Inferior parietal cortex (tissue), 1 donor: Measurements from ENCODE around the gene RXRB.
"Not testable (repeated sequence)": the region's sequence is repeated elsewhere in the genome, so short reads cannot be mapped to it uniquely, and the experiment has no call there.

Source experiments
- DNase-seq: peaks from one replicate; pipeline ENCODE4 v3.0.0-alpha.2; 2016; ENCODE audit errors: extremely low spot score

RXRB gene

GRCh38 chr6:33163540-33163939, 36.9 kb downstream of the RXRB start:
- no peak for DNase-seq

DNA sequence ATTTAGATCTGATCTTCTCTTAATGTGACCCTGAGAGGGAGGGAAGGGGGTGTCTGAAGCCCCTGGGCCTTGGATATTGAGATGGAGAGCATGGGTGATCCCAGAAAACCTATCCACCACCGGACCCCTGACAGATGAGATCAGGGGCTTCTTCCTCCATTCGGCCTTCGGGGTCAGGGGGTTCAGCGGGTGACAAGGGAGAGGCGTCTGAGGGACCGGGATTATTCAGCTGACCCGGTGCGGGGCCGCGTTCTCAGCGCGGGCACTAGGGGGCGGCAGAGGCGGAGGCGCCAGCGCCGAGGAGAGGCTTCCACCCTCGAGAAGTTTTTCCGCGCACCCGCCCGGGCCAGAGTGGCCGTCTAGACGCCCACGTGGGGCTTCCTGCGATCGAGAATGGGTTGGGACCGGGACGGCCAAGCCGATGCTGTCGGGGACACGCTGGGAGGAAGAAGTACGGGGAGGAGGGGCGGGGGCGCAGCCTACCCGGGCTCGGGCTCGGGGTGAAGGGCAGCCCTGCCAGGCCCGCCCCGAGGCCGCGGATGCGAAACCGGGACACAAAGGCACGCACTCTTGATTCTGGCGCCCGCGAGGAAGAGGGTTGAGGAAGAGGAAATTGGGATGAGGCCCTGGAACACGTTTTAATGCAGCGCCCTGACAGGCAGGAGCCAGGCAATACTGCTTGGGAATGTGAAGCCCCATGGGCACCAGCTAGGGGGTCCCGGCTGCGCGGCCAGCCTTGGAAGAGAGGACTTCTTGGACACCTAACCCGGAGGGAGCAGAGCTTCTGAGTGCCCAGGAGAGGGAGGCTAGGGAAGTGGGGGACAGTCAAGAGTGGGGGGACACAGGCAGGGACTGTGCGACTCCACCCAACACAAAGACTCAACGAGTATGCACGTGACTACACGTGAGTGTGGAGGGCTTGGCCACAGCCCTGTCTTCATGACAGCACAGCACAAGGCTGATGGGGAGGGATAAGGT, 38.8 kb downstream of the RXRB start:
- DNase-seq, result peak; percentile 69

- DNase-seq, result no peak
Observed at GRCh38 chr6:33160728-33161344, 39.6 kb downstream of the RXRB start.

GRCh38 chr6:33160096-33160495, 40.4 kb downstream of the RXRB start:
- no peak for DNase-seq

DNA sequence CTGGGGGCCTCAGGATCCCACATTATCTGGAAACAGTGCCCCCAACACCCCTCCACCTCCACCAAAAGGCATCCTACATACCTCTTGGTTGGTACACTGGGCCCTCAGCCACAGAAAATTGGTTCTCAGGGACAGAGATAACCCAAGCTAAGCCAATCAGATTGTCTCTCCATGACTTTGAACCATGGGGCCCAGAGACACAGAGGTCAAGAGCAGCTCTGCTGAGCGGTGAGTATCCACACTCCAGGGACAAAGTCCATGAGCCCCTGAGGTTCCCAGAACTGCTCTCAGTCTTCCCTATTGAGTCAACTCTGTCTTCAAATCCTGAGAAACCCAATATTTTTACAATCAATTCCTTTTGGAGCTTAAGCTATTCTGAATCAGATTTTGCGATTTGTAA, 43.5 kb downstream of the RXRB start:
- no peak for DNase-seq

GRCh38 chr6:33156561-33156960, 43.9 kb downstream of the RXRB start:
- no peak for DNase-seq

- no peak for DNase-seq
Observed at GRCh38 chr6:33154349-33154748, 46.1 kb downstream of the RXRB start.

- no peak for DNase-seq
Observed at GRCh38 chr6:33151050-33151449, 49.4 kb downstream of the RXRB start.

GRCh38 chr6:33150560-33150959, 49.9 kb downstream of the RXRB start:
- DNase-seq, result not testable (repeated sequence)

DNA sequence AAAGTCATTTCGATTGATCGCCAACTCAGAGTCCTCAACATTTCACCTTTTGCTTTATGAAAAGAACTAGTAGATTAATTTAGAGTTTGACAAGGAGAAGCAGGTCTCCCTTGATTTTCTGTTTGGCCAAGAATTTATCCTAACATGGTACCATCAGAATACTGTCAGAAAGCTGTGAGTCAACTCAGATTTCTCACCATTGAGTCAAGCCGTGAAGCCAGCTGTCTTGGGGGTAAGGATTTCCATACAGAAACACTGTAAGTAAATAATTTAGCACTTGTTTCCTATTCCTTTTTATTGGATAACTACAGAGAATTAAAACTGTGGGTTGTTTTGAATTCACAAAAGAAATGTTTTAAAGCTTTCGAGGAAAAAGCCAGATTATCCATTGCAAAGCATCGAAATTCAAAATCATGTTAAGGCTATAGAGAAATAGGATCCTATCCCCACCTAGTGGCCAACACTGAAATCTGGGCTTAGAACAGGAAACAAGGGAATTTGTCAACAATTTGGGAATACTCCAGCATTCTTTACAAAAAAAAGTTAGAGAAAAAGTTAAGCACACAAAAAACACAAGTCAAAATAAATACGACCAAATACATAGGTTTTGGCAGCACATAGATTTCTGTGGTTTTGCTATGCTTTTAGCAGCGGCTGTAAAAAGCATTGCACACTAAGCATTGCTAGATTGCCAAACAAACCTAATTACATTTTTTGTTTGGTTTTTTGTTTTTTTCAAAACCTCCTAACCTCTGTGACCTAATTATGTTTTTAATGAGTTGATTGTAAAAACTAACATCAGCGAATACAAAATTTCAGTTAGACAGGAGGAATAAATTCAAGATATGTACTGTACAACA, 52.4 kb downstream of the RXRB start:
- peak; percentile 78 for DNase-seq

GRCh38 chr6:33144373-33144772, 56.1 kb downstream of the RXRB start:
- DNase-seq, result no peak
